ENCODE results near the gene GMPS. TPM values are rescaled to one million over a fixed set of nuclear protein-coding genes. Genes with fewer than 3 reads are reported as not detected.

The GMPS gene
- total and polyA plus RNA-seq, 2 of the 8 experiments (the other 6 are each of a cell fraction or from before 2014, with no cell fraction given) = 57.7 to 175 TPM

GRCh38 chr3:155852341-155852740, 18.1 kb upstream of the GMPS start:
- H3K23me2 ChIP-seq (ENCODE audit: low read depth, low read length) = peaks cover 11% of the 10 kb centered on the region
- H2BK12ac ChIP-seq (ENCODE audit: low read depth, low read length) = no peak overlapping the region
- H2BK20ac ChIP-seq (ENCODE audit: low read length) = no peak overlapping the region
- no peak overlapping the region for H3K14ac ChIP-seq (ENCODE audit: insufficient read length)
- no peak overlapping the region for H3K23ac ChIP-seq (ENCODE audit: insufficient read length)
- no peak overlapping the region for H2BK15ac ChIP-seq (ENCODE audit: low read length)
- H2AK5ac ChIP-seq (ENCODE audit: low read depth, low read length) = no peak overlapping the region
- H3K18ac ChIP-seq (ENCODE audit: extremely low read depth, low read length) = no peak overlapping the region
- H3K4ac ChIP-seq (replicated peaks; ENCODE audit: insufficient read length, low read depth, low read length) = no peak overlapping the region
- POLR2A ChIA-PET (ENCODE audit: partially characterized antibody) = interaction anchor here (2.2 to 2.4 kb wide), 2 partner anchors 17 to 46 kb away, joined by 9 to 15 read pairs; partner anchors contain the start of genes C3orf33 and GMPS
- H3K9me3 ChIP-seq (ENCODE audit: insufficient read depth in 2 of 2, low read depth in 1 of 2, low read length in 1 of 2) = no peaks in the 10 kb centered on the region
- no peaks in the 10 kb centered on the region for H3K36me3 ChIP-seq (ENCODE audit: control insufficient read depth in 2 of 4, insufficient read depth in 4 of 4, low read length in 3 of 4)
- no peak for FAIRE-seq
- peaks cover 0 to 3% of the 10 kb centered on the region in 2 experiments for H4K20me1 ChIP-seq (replicated peaks in 1 of 2; ENCODE audit: control insufficient read depth in 1 of 2, insufficient read depth in 2 of 2, low read length in 2 of 2)
- H2AFZ ChIP-seq (ENCODE audit: low read length) = no peak overlapping the region
- whole genome bisulfite sequencing, 2 experiments (ENCODE audit: extremely low coverage in 1 of 2, insufficient coverage in 1 of 2, insufficient read length in 1 of 2, insufficient replicate concordance in 2 of 2, low coverage in 1 of 2, low lambda C conversion rate in 2 of 2, missing lambda C conversion rate in 1 of 2) = 78% methylated on average over 2 of the region's 2 CpGs; no CpG with 5 or more reads in 1 of the 2 experiments
- H3K27ac ChIP-seq (ENCODE audit: low read depth, low read length) = no peak overlapping the region
- H3K4me2 ChIP-seq (ENCODE audit: insufficient read depth in 1 of 2, low read depth in 2 of 2, low read length in 2 of 2) = peak overlapping the region; percentile 87 to 90
- peaks cover 7 to 36% of the 10 kb centered on the region in 2 experiments for H3K79me2 ChIP-seq (ENCODE audit: control insufficient read depth in 1 of 2, insufficient read depth in 2 of 2, low read length in 2 of 2)
- H3K56ac ChIP-seq (replicated peaks; ENCODE audit: insufficient read length, low read depth, low read length) = no peak overlapping the region
- no peak overlapping the region for H2BK120ac ChIP-seq (replicated peaks; ENCODE audit: low read depth, low read length)
- no peak overlapping the region for H4K91ac ChIP-seq (replicated peaks; ENCODE audit: insufficient read length, low read length)
- no peak overlapping the region for H4K8ac ChIP-seq (ENCODE audit: extremely low read depth, insufficient read depth, low read length)
- H3K4me3 ChIP-seq (ENCODE audit: extremely low read depth in 1 of 4, insufficient read depth in 2 of 4, low read depth in 3 of 4, low read length in 4 of 4) = peak overlapping the region; percentile 85 to 96 (median 88); a peak in 7 of 8 replicates
- CTCF ChIA-PET (ENCODE audit: partially characterized antibody) = interaction anchor here (0.9 to 2.9 kb wide), 4 partner anchors 17 to 106 kb away, joined by 3 to 10 read pairs (median 7); partner anchors contain the start of genes C3orf33 and GMPS
- peaks cover 4% of the 10 kb centered on the region for H3K79me1 ChIP-seq (ENCODE audit: low read depth, low read length)
- peaks cover 0 to 9% (median 3%) of the 10 kb centered on the region in 4 experiments; a peak in 4 of 7 replicates for H3K4me1 ChIP-seq (replicated peaks in 1 of 4; ENCODE audit: control insufficient read depth in 3 of 4, insufficient read depth in 4 of 4, low read length in 3 of 4)
- H4K5ac ChIP-seq (ENCODE audit: insufficient read length, low read depth, low read length) = no peak overlapping the region
- no peak for DNase-seq (ENCODE audit: low read depth in 1 of 2, low spot score in 2 of 2)
- H3K27me3 ChIP-seq (replicated peaks in 1 of 4; ENCODE audit: control insufficient read depth in 3 of 4, extremely low read depth in 1 of 4, insufficient read depth in 3 of 4, low read length in 3 of 4) = no peaks in the 10 kb centered on the region
- peak overlapping the region in 2 of 4 experiments; percentile 9 to 82; a peak in 3 of 7 replicates for H3K9ac ChIP-seq (replicated peaks in 1 of 4; ENCODE audit: extremely low read depth in 1 of 4, low read depth in 3 of 4, low read length in 3 of 4)
- H2BK5ac ChIP-seq (ENCODE audit: low read depth, low read length) = no peak overlapping the region
- no peak for TF ChIP-seq TAF1 (IDR thresholded peaks at IDR 0.05; ENCODE audit: low read depth, low read length)
- no peak for TF ChIP-seq JUND (IDR thresholded peaks at IDR 0.05; ENCODE audit: low read length)

All from H1 (cell line).